BJ (cell line): ENCODE results near the gene CD82. TPM values are rescaled to one million over a fixed set of nuclear protein-coding genes. Genes with fewer than 3 reads are reported as not detected.

Experiments
- CTCF ChIA-PET: fragments of 350-600 bp; formaldehyde crosslinking; extraction: SDS; loops from one replicate; lab custom pipeline; 2021; ENCODE audit warnings: antibody characterized with exemption, inconsistent platforms; lab: Yijun Ruan, JAX
- POLR2A ChIA-PET: fragments of 300-600 bp; sonication (Branson Sonifier 250); formaldehyde crosslinking; extraction: SDS; loops from one replicate; lab custom pipeline; 2021; ENCODE audit warnings: antibody characterized with exemption; lab: Charles Lee
- DNase-seq: peaks from one replicate; pipeline ENCODE4 v3.0.0-alpha.2; 2011; ENCODE audit warnings: low read depth
- H3K27me3 ChIP-seq: 2 replicates; pipeline ENCODE4 v1.6.0; 2011; ENCODE audit warnings: low read length; ENCODE audit not compliant: control insufficient read depth, insufficient read depth
- H3K36me3 ChIP-seq: 2 replicates; pipeline ENCODE4 v1.5.1; 2011; ENCODE audit warnings: low read length; ENCODE audit not compliant: control insufficient read depth, insufficient read depth
- H3K4me3 ChIP-seq: 2 replicates; pipeline ENCODE4 v1.5.1; 2011; ENCODE audit warnings: low read depth, mild to moderate bottlenecking, control low read depth, low read length
- CTCF ChIP-seq: IDR thresholded peaks from 2 replicates; pipeline ENCODE4 v1.5.1; 2011; ENCODE audit warnings: low read depth, mild to moderate bottlenecking, control low read depth, inconsistent platforms, low read length, moderate library complexity; ENCODE audit not compliant: insufficient read depth
- polyA plus RNA-seq: library from polyadenylated mRNA; depleted of rRNA; stranded (reverse); fragments of >200 nt; gene quantifications from 2 replicates; pipeline ENCODE4 v1.2.3, GENCODE V29; 2011

Gene CD82
- polyA plus RNA-seq, 1 experiment: 28.1 TPM

GRCh38 chr11:44590769-44591168, 25.3 kb downstream of the CD82 start:
- no peaks in the 10 kb centered on the region for H3K27me3 ChIP-seq
- no peak for TF ChIP-seq CTCF
- no peaks in the 10 kb centered on the region for H3K36me3 ChIP-seq
- H3K4me3 ChIP-seq: no peak overlapping the region
- ChIA-PET POLR2A (no interaction called here), CTCF (interaction anchor here (0.8 to 2.1 kb wide), 5 partner anchors 12 to 30 kb away, joined by 3 to 5 read pairs (median 4); partner anchors contain the start of gene CD82)
- DNase-seq: no peak

GRCh38 chr11:44591557-44591956, 26.1 kb downstream of the CD82 start:
- Histone ChIP-seq H3K36me3 (no peaks in the 10 kb centered on the region; the same call in 1 of the 2 replicates), H3K27me3 (no peaks in the 10 kb centered on the region), H3K4me3 (no peak overlapping the region)
- ChIA-PET CTCF (interaction anchor here (1.1 to 2.4 kb wide), 5 partner anchors 7 to 34 kb away, joined by 3 to 11 read pairs (median 4); partner anchors contain the start of gene CD82), POLR2A (no interaction called here)
- DNase-seq: no peak
- TF ChIP-seq CTCF: no peak

GRCh38 chr11:44592125-44592940, 26.9 kb downstream of the CD82 start:
- no peak for DNase-seq
- CTCF ChIA-PET: interaction anchor here (0.9 to 2.6 kb wide), 7 partner anchors 8 to 319 kb away, joined by 3 to 11 read pairs (median 4); partner anchors contain the start of gene CD82
- no peaks in the 10 kb centered on the region for H3K27me3 ChIP-seq
- H3K36me3 ChIP-seq: no peaks in the 10 kb centered on the region; the same call in 1 of the 2 replicates
- no peak for TF ChIP-seq CTCF
- POLR2A ChIA-PET: no interaction called here
- H3K4me3 ChIP-seq: no peak overlapping the region

- Histone ChIP-seq H3K4me3 (no peak overlapping the region), H3K27me3 (no peaks in the 10 kb centered on the region), H3K36me3 (no peaks in the 10 kb centered on the region; the same call in 1 of the 2 replicates)
- ChIA-PET CTCF (interaction anchor here (0.6 to 2.6 kb wide), 5 partner anchors 19 to 1497 kb away, joined by 3 to 11 read pairs (median 6); no protein-coding TSS in a partner anchor), POLR2A (no interaction called here)
- DNase-seq: no peak
- no peak for TF ChIP-seq CTCF
Observed at GRCh38 chr11:44593251-44593650, 27.8 kb downstream of the CD82 start.

GRCh38 chr11:44595006-44595405, 29.5 kb downstream of the CD82 start:
- no peaks in the 10 kb centered on the region; the same call in 1 of the 2 replicates for H3K36me3 ChIP-seq
- DNase-seq: no peak
- CTCF ChIA-PET: interaction anchor here (0.7 to 1.8 kb wide), 2 partner anchors 22 to 38 kb away, joined by 4 to 7 read pairs; no protein-coding TSS in a partner anchor
- no peak for TF ChIP-seq CTCF
- no peak overlapping the region for H3K4me3 ChIP-seq
- POLR2A ChIA-PET: no interaction called here
- no peaks in the 10 kb centered on the region for H3K27me3 ChIP-seq
